Measurements from ENCODE around the gene SPEF1. TPM values are rescaled to one million over a fixed set of nuclear protein-coding genes. Genes with fewer than 3 reads are reported as not detected.

SPEF1 gene
- total and polyA plus RNA-seq, 2 of the 13 experiments (the other 11 are each of a cell fraction or from before 2014, with no cell fraction given), result 0.11 to 0.27 TPM

DNA sequence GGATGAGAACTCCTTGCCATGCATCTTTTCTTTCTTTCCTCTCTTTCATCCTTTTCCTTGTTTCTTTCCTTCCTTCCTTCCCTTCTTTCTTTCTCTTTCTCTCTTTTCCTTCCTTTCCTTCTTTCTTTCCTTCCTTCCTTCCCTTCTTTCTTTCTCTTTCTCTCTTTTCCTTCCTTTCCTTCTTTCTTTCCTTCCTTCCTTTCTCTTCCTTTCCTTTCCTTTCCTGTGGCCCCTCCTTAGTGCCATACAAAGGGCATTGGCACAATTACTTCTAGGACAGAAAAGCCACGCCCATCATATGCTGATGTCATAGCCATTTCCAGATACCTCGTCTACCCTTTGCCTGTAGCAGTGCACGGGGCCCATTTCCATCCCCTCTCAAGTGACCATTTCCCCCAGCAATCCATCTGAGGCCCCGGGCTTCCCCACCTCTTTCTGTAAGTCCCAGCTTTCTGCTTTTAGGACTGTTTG lies 7.5 kb upstream of the SPEF1 start (continued):
- TF ChIP-seq KDM1A (CRISPR knock-in tag; IDR thresholded peaks at IDR 0.05), result no peak
- TF ChIP-seq SOX6 (IDR thresholded peaks at IDR 0.05), result 0 out of 2 replicates have a peak, but pooled peaks have one; percentile 89
- no peak for TF ChIP-seq SOX6 (CRISPR knock-in tag; IDR thresholded peaks at IDR 0.05)
- TF ChIP-seq FOXK1 (CRISPR knock-in tag; IDR thresholded peaks at IDR 0.05; ENCODE audit: borderline replicate concordance, low read depth), result no peak
- TF ChIP-seq MEIS2 (CRISPR knock-in tag; IDR thresholded peaks at IDR 0.05), result no peak
- peak; percentile 97 for TF ChIP-seq PHB2 (IDR thresholded peaks at IDR 0.05; ENCODE audit: partially characterized antibody)
- 0 out of 2 replicates have a peak, but pooled peaks have one; percentile 24 for TF ChIP-seq ZNF362 (CRISPR knock-in tag; IDR thresholded peaks at IDR 0.05; ENCODE audit: borderline replicate concordance)
- TF ChIP-seq ZNF18 (CRISPR knock-in tag; IDR thresholded peaks at IDR 0.05; ENCODE audit: insufficient replicate concordance), result no peak
- no peak for TF ChIP-seq ZNF644 (CRISPR knock-in tag; IDR thresholded peaks at IDR 0.05; ENCODE audit: low read depth)
- TF ChIP-seq RAD51 (IDR thresholded peaks at IDR 0.05; ENCODE audit: borderline replicate concordance), result 0 out of 2 replicates have a peak, but pooled peaks have one; percentile 16
- peak; percentile 98 for TF ChIP-seq TRIM22 (IDR thresholded peaks at IDR 0.05)
- peak; percentile 29; the same call in 1 of the 2 replicates for TF ChIP-seq ZNF317 (CRISPR knock-in tag; IDR thresholded peaks at IDR 0.05)
- TF ChIP-seq NCOA5 (CRISPR knock-in tag; IDR thresholded peaks at IDR 0.05), result no peak
- TF ChIP-seq U2AF2 (IDR thresholded peaks at IDR 0.05; ENCODE audit: low read depth, low read length), result no peak
- TF ChIP-seq ZBTB40 (IDR thresholded peaks at IDR 0.05), result peak; percentile 43
- no peak for TF ChIP-seq ZBTB40 (CRISPR knock-in tag; IDR thresholded peaks at IDR 0.05)
- TF ChIP-seq XRCC5 (optimal IDR thresholded peaks at IDR 0.05; ENCODE audit: low read length), result no peak
- no peak for TF ChIP-seq MAF1 (CRISPR knock-in tag; IDR thresholded peaks at IDR 0.05; ENCODE audit: borderline replicate concordance)
- peak; percentile 95 for TF ChIP-seq IKZF1 (IDR thresholded peaks at IDR 0.05)
